ENCODE measurements around the gene SIRPB2.

GRCh38 chr20:1462834-1463233, 28.4 kb downstream of the SIRPB2 start:
- TF ChIP-seq CEBPB (IDR thresholded peaks at IDR 0.05) (no peak), RAD21 (IDR thresholded peaks at IDR 0.05; ENCODE audit: low read depth) (no peak), TAF1 (IDR thresholded peaks at IDR 0.05; ENCODE audit: low read depth) (no peak), YY1 (IDR thresholded peaks at IDR 0.05; ENCODE audit: low read depth) (no peak), MAX (IDR thresholded peaks at IDR 0.05) (no peak), NFIC (IDR thresholded peaks at IDR 0.05) (no peak), ZBTB7A (IDR thresholded peaks at IDR 0.05; ENCODE audit: low read depth) (no peak), CREB1 (IDR thresholded peaks at IDR 0.05; ENCODE audit: low read depth) (no peak), REST (IDR thresholded peaks at IDR 0.05; ENCODE audit: low read depth) (no peak)

All from Ishikawa (cell line).